SW480 (cell line): ENCODE data around the gene EFCAB3.
"Not testable (repeated sequence)": the region's sequence is repeated elsewhere in the genome, so short reads cannot be mapped to it uniquely, and the experiment has no call there.

Source experiments
- DNase-seq: peaks from one replicate; pipeline ENCODE4 v3.0.0-alpha.2; 2016; ENCODE audit warnings: low spot score

EFCAB3 gene

GRCh38 chr17:62380253-62380652 lies at the start of gene EFCAB3:
Gene EFCAB3 (plus strand): TSS chr17:62380553. CDS start chr17:62382980, 2,427 bp downstream.
- no peak for DNase-seq

- DNase-seq = no peak
Measured at GRCh38 chr17:62336527-62336926, 43.8 kb upstream of the EFCAB3 start.

DNA sequence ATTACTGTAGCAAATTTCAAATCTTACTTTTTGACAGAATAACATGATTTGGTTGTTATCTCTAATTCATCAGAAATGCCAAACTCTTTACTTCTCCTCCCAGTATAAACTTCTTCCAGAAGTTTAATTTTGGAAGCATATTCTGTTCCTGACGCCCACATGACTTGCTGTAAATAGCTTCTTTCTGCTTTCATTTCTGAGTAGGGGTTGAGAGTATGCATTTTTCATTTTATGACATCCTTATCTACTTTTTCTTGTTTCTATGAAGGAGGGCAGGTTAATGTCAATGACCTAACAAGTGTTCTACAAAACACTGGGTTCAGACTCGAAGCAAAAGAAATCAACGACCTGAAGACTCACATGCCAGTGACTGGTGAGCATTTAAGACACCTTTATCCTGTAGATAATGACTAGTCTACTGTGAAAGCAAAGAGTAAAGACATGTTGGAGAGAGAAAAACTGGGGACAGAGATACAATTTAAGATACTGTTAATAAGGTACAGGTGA lies 36.5 kb upstream of the EFCAB3 start:
- no peak for DNase-seq

DNA sequence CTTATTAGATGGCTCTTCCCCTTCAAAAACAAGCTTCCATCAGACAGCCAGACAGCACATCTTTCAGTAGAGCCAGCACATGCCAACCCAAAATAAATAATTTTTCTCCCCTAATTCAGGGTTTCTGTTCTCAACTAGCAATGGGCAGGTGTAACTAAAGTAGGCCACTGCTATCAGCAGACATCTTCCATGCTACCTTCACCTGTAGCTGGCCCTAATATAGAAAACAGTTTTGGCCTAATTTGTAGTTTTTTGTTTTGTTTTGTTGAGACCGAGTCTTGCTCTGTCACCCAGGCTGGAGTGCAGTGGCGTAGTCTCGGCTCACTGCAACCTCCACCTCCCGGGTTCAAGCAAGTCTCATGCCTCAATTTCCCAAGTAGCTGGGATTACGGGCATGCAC lies 29.2 kb upstream of the EFCAB3 start:
- no peak for DNase-seq

DNA sequence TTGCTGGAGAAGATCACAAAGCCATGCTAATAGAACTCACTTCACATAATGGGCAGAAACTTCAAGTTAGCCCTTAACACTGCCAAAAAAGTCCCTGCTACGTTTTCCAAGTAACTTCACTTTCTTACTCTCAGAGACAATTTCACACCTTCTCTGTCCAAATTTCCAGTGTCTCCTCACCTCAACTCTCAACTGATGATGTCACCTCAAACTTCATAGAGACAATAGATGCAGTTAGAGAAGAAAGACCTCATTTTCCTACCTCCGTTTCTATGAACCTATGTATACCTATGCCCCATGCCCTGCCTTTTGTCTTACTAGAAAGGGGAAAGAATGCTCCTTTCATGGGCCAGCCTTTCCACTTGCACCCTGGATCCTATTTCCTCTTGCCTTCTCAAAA lies 14.2 kb upstream of the EFCAB3 start:
- no peak for DNase-seq

DNA sequence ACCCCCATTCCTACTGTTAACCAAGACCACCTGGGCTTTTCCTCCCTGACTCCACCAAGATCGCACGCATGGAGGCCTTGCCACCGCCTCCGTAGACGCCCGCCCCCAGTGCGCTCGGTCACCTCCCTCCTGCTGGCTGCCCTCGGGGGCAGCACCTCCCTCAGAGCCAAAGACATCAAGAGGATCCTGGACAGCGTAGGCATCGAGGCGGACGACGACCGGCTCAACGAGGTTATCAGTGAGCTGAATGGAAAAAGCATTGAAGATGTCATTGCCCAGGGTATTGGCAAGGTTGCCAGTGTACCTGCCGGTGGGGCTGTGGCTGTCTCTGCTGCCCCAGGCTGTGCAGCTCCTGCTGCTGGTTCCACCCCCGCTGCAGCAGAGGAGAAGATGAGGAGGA lies 1.2 kb downstream of the EFCAB3 start:
- no peak for DNase-seq

DNA sequence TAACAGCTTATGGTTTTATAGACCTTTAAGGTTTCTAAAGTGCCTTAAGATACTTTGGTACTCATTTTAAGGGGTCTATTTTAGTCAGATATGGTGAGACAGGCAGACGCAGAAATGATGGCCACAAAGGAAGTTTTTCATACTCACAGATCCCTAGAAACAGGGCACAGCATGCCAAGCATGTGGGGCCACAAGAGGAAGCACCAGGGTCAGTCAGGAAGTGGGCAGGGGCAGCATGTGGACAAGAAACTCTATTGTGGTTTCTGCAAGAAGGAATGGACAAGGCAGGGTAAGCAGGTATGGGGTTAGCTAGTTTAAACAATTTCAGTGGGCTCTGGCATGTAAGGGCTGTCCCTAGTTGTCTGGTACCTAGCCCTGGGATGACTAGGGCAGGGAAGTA lies 8.5 kb downstream of the EFCAB3 start:
- DNase-seq = no peak

- no peak for DNase-seq
Measured at GRCh38 chr17:62392908-62393307, 12.6 kb downstream of the EFCAB3 start.

GRCh38 chr17:62398891-62399290 lies 18.5 kb downstream of the EFCAB3 start:
- no peak for DNase-seq

GRCh38 chr17:62405451-62405850 lies 25.1 kb downstream of the EFCAB3 start:
- DNase-seq = no peak

DNA sequence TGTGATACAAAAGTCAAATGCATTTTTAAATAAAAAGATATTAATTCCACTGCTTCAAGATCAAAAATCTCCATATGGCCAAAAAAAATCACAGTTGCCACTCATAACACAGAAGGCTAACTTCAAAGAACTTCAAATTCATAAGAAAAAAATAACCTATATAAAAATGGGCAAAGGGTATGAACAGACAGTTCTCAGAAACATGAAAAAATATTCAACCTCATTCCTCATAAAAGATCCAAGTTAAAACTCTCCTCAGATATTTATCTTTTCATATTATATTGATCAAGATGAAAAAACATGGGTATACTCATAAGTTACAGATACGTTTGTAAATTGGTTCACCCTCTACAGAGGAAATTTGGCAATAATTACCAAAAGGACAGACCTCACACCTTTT lies 32.7 kb downstream of the EFCAB3 start:
- DNase-seq = not testable (repeated sequence)

DNA sequence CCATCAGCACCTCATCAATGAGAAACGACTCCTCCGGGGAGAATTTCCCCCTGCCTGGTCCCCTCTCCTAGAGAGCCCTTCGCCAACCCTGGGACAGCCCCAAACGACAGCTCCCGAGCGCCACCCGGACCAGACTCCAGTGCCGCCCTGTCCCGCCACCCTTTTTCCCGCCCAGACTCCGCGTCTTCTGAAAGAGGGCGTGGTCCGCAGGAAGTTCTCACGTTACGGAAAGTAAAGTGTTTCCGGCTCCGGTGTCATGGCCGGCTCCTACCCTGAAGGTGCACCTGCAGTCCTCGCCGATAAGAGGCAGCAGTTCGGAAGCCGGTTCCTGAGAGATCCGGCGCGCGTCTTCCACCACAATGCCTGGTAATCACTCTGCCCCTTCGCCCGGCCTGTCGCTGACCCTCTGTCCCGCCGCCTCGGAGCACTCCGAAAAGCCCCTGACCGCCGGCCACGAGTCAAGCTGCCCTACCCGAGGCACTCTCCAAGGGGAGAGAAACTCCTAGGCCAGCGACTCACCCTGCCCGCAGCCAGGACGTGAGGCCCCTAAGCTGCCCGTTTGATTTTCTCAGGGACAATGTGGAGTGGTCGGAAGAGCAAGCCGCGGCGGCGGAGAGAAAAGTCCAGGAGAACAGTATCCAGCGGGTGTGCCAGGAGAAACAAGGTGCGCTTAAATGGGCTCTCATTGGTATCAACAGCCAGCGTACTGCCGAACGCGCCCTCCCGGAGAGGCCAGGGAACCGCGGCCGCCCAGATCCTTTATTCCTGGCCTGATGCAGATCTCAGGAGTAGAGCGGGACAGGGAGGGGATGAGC lies 43.5 kb downstream of the EFCAB3 start, which contains the start of gene METTL2A:
METTL2A (plus strand) TSS at position 251 of the 815 bp plus-strand sequence; CDS start at position 257, 6 bp downstream.
- DNase-seq = peak; percentile 92

- DNase-seq = not testable (repeated sequence)
Measured at GRCh38 chr17:62426214-62426613, 45.9 kb downstream of the EFCAB3 start.

GRCh38 chr17:62435251-62435650 lies 54.9 kb downstream of the EFCAB3 start:
- DNase-seq = not testable (repeated sequence)

DNA sequence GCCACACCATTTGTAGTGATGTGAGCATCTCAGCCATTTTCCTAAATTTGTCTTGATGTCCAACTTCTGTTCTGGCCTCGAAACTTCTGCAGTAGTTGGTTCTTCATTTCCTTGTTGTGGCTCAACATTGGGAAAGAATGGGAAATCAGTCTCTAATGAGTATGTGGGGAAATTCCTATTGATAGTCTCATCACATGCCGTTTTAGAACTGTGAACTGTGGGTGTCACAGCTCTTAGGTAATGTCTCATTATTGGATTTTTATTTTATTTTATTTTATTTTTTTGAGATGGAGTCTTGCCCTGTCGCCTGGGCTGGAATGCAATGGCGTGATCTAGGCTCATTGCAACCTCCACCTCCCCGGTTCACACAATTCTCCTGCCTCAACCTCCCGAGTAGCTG lies 60.8 kb downstream of the EFCAB3 start:
- DNase-seq = not testable (repeated sequence)

- no peak for DNase-seq
Measured at GRCh38 chr17:62444063-62444462, 63.7 kb downstream of the EFCAB3 start.

DNA sequence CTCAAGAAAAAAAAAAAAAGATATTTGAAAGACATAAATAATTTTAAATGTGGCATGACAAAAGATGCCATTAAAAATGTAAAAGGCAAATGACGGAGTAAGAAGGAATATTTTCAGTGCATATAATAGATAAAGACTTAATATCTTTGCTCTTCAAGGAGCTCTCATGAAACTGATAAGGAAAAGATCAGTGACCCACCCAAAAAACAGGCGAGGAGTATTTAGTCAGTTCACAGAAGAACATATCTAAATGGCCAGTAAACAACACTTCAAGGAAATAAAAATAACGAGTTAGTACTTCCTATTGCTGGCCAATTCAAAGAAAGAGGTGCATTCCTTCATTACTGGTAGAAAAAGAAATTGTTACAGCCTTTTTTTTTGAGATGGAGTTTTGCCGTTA lies 65.4 kb downstream of the EFCAB3 start:
- not testable (repeated sequence) for DNase-seq

DNA sequence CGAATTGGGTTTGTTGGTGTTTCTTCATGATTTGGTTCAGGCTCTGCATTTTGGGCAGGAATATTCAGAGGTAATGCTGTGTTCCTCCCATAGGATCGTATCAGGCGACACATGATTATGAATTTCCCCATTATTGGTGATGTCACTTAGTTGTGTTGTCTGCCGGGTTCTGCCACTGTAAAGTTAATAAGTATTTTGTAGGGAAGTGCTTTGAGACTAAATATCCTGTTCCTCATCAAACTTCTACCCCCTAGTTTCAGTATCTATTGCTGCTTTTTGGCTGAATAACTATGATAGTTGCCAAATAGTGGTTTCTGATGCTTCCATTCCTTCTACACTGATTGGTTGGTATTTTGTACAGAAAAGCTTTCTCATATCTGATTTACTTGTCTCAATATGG lies 71.8 kb downstream of the EFCAB3 start:
- DNase-seq = not testable (repeated sequence)

- not testable (repeated sequence) for DNase-seq
Measured at GRCh38 chr17:62453041-62453440, 72.7 kb downstream of the EFCAB3 start.

- DNase-seq = not testable (repeated sequence)
Measured at GRCh38 chr17:62453656-62454055, 73.3 kb downstream of the EFCAB3 start.

DNA sequence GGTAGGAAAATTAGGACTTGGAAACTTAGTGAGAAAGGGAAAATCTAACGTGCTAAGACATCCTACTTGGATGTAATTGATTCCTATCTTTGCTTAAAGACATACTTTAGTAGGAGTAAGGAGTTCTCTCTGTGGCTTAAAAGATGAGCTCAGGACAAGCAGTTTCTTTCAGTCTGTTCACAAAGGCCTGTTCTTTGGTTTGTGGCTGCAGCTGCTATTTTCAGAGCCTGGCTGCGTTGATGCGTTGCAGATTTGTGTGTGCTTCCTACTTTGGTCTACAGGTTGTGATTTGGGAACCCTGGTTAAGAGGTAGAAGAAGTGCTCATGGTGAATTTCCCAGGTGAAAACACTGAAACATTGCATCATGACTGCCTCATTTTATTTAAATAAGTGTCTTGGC lies 73.8 kb downstream of the EFCAB3 start:
- not testable (repeated sequence) for DNase-seq

DNA sequence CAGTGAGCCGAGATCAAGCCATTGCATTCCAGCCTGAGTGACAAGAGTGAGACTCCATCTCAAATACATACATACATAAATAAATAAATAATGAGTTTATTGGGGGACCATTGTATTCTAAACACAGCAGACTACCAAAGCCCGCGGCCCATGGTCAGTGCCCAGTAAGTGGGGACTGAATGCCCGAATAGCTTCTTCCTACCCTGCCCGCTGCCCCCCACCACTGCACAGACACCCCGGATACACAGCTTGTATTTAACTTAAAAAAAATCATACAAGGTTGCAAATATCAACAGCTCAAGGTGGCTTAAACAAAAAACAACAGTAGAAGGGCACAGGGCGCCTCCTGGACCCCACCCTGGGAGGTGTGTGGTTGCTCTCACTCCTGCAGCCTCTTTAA lies 75.7 kb downstream of the EFCAB3 start:
- no peak for DNase-seq

- DNase-seq = not testable (repeated sequence)
Measured at GRCh38 chr17:62458483-62458882, 78.1 kb downstream of the EFCAB3 start.

GRCh38 chr17:62464422-62464821 lies 84.1 kb downstream of the EFCAB3 start:
- DNase-seq = not testable (repeated sequence)
